Stimulated activated CD4-positive, alpha-beta T cell treated with anti-CD3 and anti-CD28 coated beads, Interleukin-12 subunit alpha, Interleukin-12 subunit beta, amount 100 ng/mL, for 48 hours (primary cell): ENCODE measurements around the gene NDUFA5.
A peak's percentile ranks its signal among the peaks of the same experiment; 100 is the strongest.
"Not testable (repeated sequence)": the region's sequence is repeated elsewhere in the genome, so short reads cannot be mapped to it uniquely, and the experiment has no call there.

ENCODE experiments used
- DNase-seq, 3 donors: peaks; one replicate each; pipeline ENCODE4 v3.0.0-alpha.2; 2020; ENCODE audit warnings: low read depth in 2 of 3, low spot score in 1 of 3

NDUFA5 gene

GRCh38 chr7:123558289-123558874 lies 764 bp upstream of the NDUFA5 start:
- no peak for DNase-seq

- no peak for DNase-seq
Observed at GRCh38 chr7:123557016-123557397, 611 bp downstream of the NDUFA5 start.

GRCh38 chr7:123555484-123555883 lies 2.1 kb downstream of the NDUFA5 start:
- no peak for DNase-seq

- DNase-seq, result no peak
Observed at GRCh38 chr7:123553159-123553558, 4.5 kb downstream of the NDUFA5 start.

GRCh38 chr7:123552641-123553040 lies 5.0 kb downstream of the NDUFA5 start:
- DNase-seq, result no peak

GRCh38 chr7:123552134-123552533 lies 5.5 kb downstream of the NDUFA5 start:
- not testable (repeated sequence) for DNase-seq

GRCh38 chr7:123548406-123548805 lies 9.2 kb downstream of the NDUFA5 start:
- no peak for DNase-seq

GRCh38 chr7:123539871-123540270 lies 17.7 kb downstream of the NDUFA5 start:
- no peak for DNase-seq

GRCh38 chr7:123538897-123539296 lies 18.7 kb downstream of the NDUFA5 start:
- DNase-seq, result no peak

- DNase-seq, result no peak
Observed at GRCh38 chr7:123538189-123538714, 19.4 kb downstream of the NDUFA5 start.

- DNase-seq, result no peak
Observed at GRCh38 chr7:123537026-123537642, 20.5 kb downstream of the NDUFA5 start.

- DNase-seq, result no peak
Observed at GRCh38 chr7:123535517-123535916, 22.1 kb downstream of the NDUFA5 start.

- peak; percentile 91 to 97 (median 96) for DNase-seq
Observed at GRCh38 chr7:123534383-123535260, 23.0 kb downstream of the NDUFA5 start, which contains the start of gene IQUB. TSS of gene IQUB (minus strand) at chr7:123534595. CDS start at chr7:123512340, 22,255 bp downstream.

GRCh38 chr7:123533929-123534382 lies 23.7 kb downstream of the NDUFA5 start:
- DNase-seq, result peak in 1 of 3 donors; percentile 8

- no peak for DNase-seq
Observed at GRCh38 chr7:123533553-123533917, 24.1 kb downstream of the NDUFA5 start.

- DNase-seq, result not testable (repeated sequence)
Observed at GRCh38 chr7:123532788-123533552, 24.6 kb downstream of the NDUFA5 start.

- not testable (repeated sequence) for DNase-seq
Observed at GRCh38 chr7:123532343-123532742, 25.3 kb downstream of the NDUFA5 start.

GRCh38 chr7:123530035-123530591 lies 27.5 kb downstream of the NDUFA5 start:
- DNase-seq, result not testable (repeated sequence)

GRCh38 chr7:123528265-123528664 lies 29.4 kb downstream of the NDUFA5 start:
- no peak for DNase-seq

- DNase-seq, result not testable (repeated sequence)
Observed at GRCh38 chr7:123527712-123528225, 29.8 kb downstream of the NDUFA5 start.
